SU-DHL-6 (cell line): ENCODE results near the gene SYCP1.

Source experiments
- H2AFZ ChIP-seq: fragments of 200-600 bp; sonication (generic); 2 replicates; pipeline ENCODE4 v1.6.1; 2014; ENCODE audit warnings: low read depth, mild to moderate bottlenecking, moderate library complexity, mixed read lengths, antibody characterized with exemption, low read length; ENCODE audit not compliant: severe bottlenecking
- H3F3A ChIP-seq: fragments of 200-600 bp; shearing (Covaris generic); 2 replicates; pipeline ENCODE4 v1.6.0; 2016; ENCODE audit warnings: antibody characterized with exemption, mild to moderate bottlenecking; ENCODE audit not compliant: insufficient read depth
- H3K27ac ChIP-seq: fragments of 200-600 bp; sonication (generic); 2 replicates; pipeline ENCODE4 v1.5.1; 2016; ENCODE audit warnings: low read depth, mild to moderate bottlenecking, low read length, moderate library complexity, mixed read lengths
- H3K27me3 ChIP-seq: fragments of 200-600 bp; sonication (generic), shearing (Covaris generic); 2 replicates; pipeline ENCODE4 v1.6.0; 2014; ENCODE audit warnings: mild to moderate bottlenecking, low read length
- H3K36me3 ChIP-seq: fragments of 200-600 bp; sonication (generic); 2 replicates; pipeline ENCODE4 v1.6.1; 2014; ENCODE audit warnings: mild to moderate bottlenecking, low read length, mixed read lengths
- H3K4me2 ChIP-seq: fragments of 300-600, 200-600 bp; shearing (Covaris generic), sonication (generic); 2 replicates; pipeline ENCODE4 v1.6.0; 2014; ENCODE audit warnings: low read length, low read depth, mild to moderate bottlenecking; ENCODE audit not compliant: poor library complexity, severe bottlenecking
- H3K4me3 ChIP-seq: fragments of 200-600 bp; sonication (generic); 2 replicates; pipeline ENCODE4 v1.5.1; 2014; ENCODE audit warnings: antibody characterized with exemption, low read length, mild to moderate bottlenecking, mixed read lengths; ENCODE audit not compliant: insufficient read depth, poor library complexity, severe bottlenecking
- H3K79me2 ChIP-seq: fragments of 200-600 bp; sonication (generic); 2 replicates; pipeline ENCODE4 v1.6.1; 2014; ENCODE audit warnings: mild to moderate bottlenecking, low read length, moderate library complexity; ENCODE audit not compliant: insufficient read depth
- H3K9ac ChIP-seq: fragments of 200-600 bp; sonication (generic); 2 replicates; pipeline ENCODE4 v1.7.0; 2014; ENCODE audit warnings: mild to moderate bottlenecking, low read length
- H3K9me2 ChIP-seq: fragments of 200-600 bp; sonication (generic); replicated peaks from 2 replicates; pipeline ENCODE4 v1.6.1; 2014; ENCODE audit warnings: low read length; ENCODE audit not compliant: insufficient read depth
- H3K9me3 ChIP-seq: fragments of 200-600 bp; sonication (generic); 2 replicates; pipeline ENCODE4 v1.6.1; 2014; ENCODE audit warnings: low read length, mixed read lengths; ENCODE audit not compliant: insufficient read depth
- H4K20me1 ChIP-seq: fragments of 200-600 bp; sonication (generic); 2 replicates; pipeline ENCODE4 v1.6.1; 2014; ENCODE audit warnings: low read depth, mild to moderate bottlenecking, antibody characterized with exemption, low read length, moderate library complexity, mixed read lengths
- CTCF ChIP-seq: fragments of 200-600 bp; sonication (generic); IDR thresholded peaks from one replicate; pipeline ENCODE4 v1.5.1; 2017; ENCODE audit warnings: antibody characterized with exemption, mild to moderate bottlenecking, low read length, moderate library complexity; ENCODE audit not compliant: insufficient read depth, poor library complexity, severe bottlenecking
- EZH2phosphoT487 ChIP-seq: fragments of 200-600 bp; sonication (generic), shearing (Covaris generic); conservative IDR thresholded peaks from 2 replicates; pipeline ENCODE4 v1.6.1; 2018; ENCODE audit warnings: mild to moderate bottlenecking, antibody characterized with exemption, low read length, moderate library complexity, mixed read lengths

The SYCP1 gene

GRCh38 chr1:115031595-115031994, 176.9 kb downstream of the SYCP1 start:
- no peaks in the 10 kb centered on the region for H3F3A ChIP-seq
- no peak overlapping the region for H3K27ac ChIP-seq
- no peaks in the 10 kb centered on the region for H3K9me3 ChIP-seq
- H3K4me3 ChIP-seq: no peak overlapping the region
- no peaks in the 10 kb centered on the region for H3K79me2 ChIP-seq
- no peaks in the 10 kb centered on the region for H4K20me1 ChIP-seq
- H3K36me3 ChIP-seq: no peaks in the 10 kb centered on the region
- TF ChIP-seq EZH2phosphoT487 (no peak), CTCF (no peak)
- no peak overlapping the region for H3K9ac ChIP-seq
- H3K27me3 ChIP-seq: no peaks in the 10 kb centered on the region; the same call in 1 of the 2 replicates
- no peaks in the 10 kb centered on the region for H3K9me2 ChIP-seq
- H3K4me2 ChIP-seq: no peak overlapping the region
- H2AFZ ChIP-seq: no peak overlapping the region

- no peak for TF ChIP-seq CTCF
- no peak for TF ChIP-seq EZH2phosphoT487
- no peak overlapping the region for H3K9ac ChIP-seq
- H3K79me2 ChIP-seq: no peaks in the 10 kb centered on the region
- H3K9me2 ChIP-seq: no peaks in the 10 kb centered on the region
- no peak overlapping the region for H3K4me3 ChIP-seq
- H3F3A ChIP-seq: no peaks in the 10 kb centered on the region
- H3K36me3 ChIP-seq: no peaks in the 10 kb centered on the region
- no peak overlapping the region for H2AFZ ChIP-seq
- no peaks in the 10 kb centered on the region; the same call in 1 of the 2 replicates for H3K27me3 ChIP-seq
- no peaks in the 10 kb centered on the region for H4K20me1 ChIP-seq
- no peak overlapping the region for H3K27ac ChIP-seq
- H3K9me3 ChIP-seq: no peaks in the 10 kb centered on the region
- H3K4me2 ChIP-seq: no peak overlapping the region
Observed at GRCh38 chr1:115035652-115036051, 181.0 kb downstream of the SYCP1 start.

- Histone ChIP-seq H3K4me3 (no peak overlapping the region), H3K9me2 (no peaks in the 10 kb centered on the region), H3K27me3 (no peaks in the 10 kb centered on the region; the same call in 1 of the 2 replicates), H3K9ac (no peak overlapping the region), H3K79me2 (no peaks in the 10 kb centered on the region), H3K4me2 (no peak overlapping the region), H3K36me3 (no peaks in the 10 kb centered on the region), H3K27ac (no peak overlapping the region), H3K9me3 (no peaks in the 10 kb centered on the region), H4K20me1 (no peaks in the 10 kb centered on the region), H3F3A (no peaks in the 10 kb centered on the region), H2AFZ (no peak overlapping the region)
- no peak for TF ChIP-seq CTCF
- TF ChIP-seq EZH2phosphoT487: no peak
Observed at GRCh38 chr1:115036814-115037507, 182.3 kb downstream of the SYCP1 start.
